Neural cell (in vitro differentiated cells): Measurements from ENCODE around the gene AEBP2. TPM values are rescaled to one million over a fixed set of nuclear protein-coding genes. Genes with fewer than 3 reads are reported as not detected.

Source experiments
- H2AFZ ChIP-seq: fragments of 200-600, 300-800 bp; sonication (generic), shearing (Covaris generic); 2 replicates; pipeline ENCODE4 v1.6.0; 2014; ENCODE audit warnings: low read depth, mild to moderate bottlenecking, antibody characterized with exemption, low read length, moderate library complexity
- H3F3A ChIP-seq: fragments of 200-600 bp; shearing (Covaris generic); 2 replicates; pipeline ENCODE4 v1.6.1; 2016; ENCODE audit warnings: mild to moderate bottlenecking, moderate library complexity, mixed read lengths, antibody characterized with exemption, low read length; ENCODE audit not compliant: insufficient read depth, poor library complexity, severe bottlenecking
- H3K27ac ChIP-seq: fragments of 200-600, 300-800 bp; sonication (generic), shearing (Covaris generic); 2 replicates; pipeline ENCODE4 v1.5.1; 2014; ENCODE audit warnings: mild to moderate bottlenecking, low read length, moderate library complexity
- H3K27me3 ChIP-seq: fragments of 300-800, 200-600 bp; sonication (generic), shearing (Covaris generic); 2 replicates; pipeline ENCODE4 v1.6.0; 2014; ENCODE audit warnings: mild to moderate bottlenecking, low read depth, low read length, moderate library complexity; ENCODE audit not compliant: insufficient read depth
- H3K36me3 ChIP-seq: fragments of 300-800, 200-600 bp; sonication (generic), shearing (Covaris generic); 2 replicates; pipeline ENCODE4 v1.5.1; 2014; ENCODE audit warnings: mild to moderate bottlenecking, antibody characterized with exemption, low read length, moderate library complexity; ENCODE audit not compliant: insufficient read depth
- H3K4me2 ChIP-seq: fragments of 300-800, 200-600 bp; sonication (generic), shearing (Covaris generic); 2 replicates; pipeline ENCODE4 v1.6.0; 2014; ENCODE audit warnings: mild to moderate bottlenecking, low read length
- H3K4me3 ChIP-seq: fragments of 300-800, 200-600 bp; sonication (generic), shearing (Covaris generic); 2 replicates; pipeline ENCODE4 v1.5.1; 2014; ENCODE audit warnings: mild to moderate bottlenecking, low read length, moderate library complexity
- H3K79me2 ChIP-seq: fragments of 200-600 bp; shearing (Covaris generic); replicated peaks from 2 replicates; pipeline ENCODE4 v1.6.0; 2014; ENCODE audit warnings: mild to moderate bottlenecking, low read length, moderate library complexity; ENCODE audit not compliant: insufficient read depth
- H3K9ac ChIP-seq: fragments of 300-800, 200-600 bp; sonication (generic), shearing (Covaris generic); 2 replicates; pipeline ENCODE4 v1.6.1; 2016; ENCODE audit warnings: mild to moderate bottlenecking, low read length, mixed read lengths
- H3K9me2 ChIP-seq: fragments of 200-600 bp; shearing (Covaris generic); 2 replicates; pipeline ENCODE4 v1.6.1; 2016; ENCODE audit warnings: mild to moderate bottlenecking, low read length, mixed read lengths; ENCODE audit not compliant: insufficient read depth
- H3K9me3 ChIP-seq: fragments of 200-600, 300-800 bp; sonication (generic), shearing (Covaris generic); 2 replicates; pipeline ENCODE4 v1.6.1; 2016; ENCODE audit warnings: mild to moderate bottlenecking, mixed run types, low read length, moderate library complexity, mixed read lengths
- H4K20me1 ChIP-seq: fragments of 200-600 bp; shearing (Covaris generic); 2 replicates; pipeline ENCODE4 v1.6.1; 2016; ENCODE audit warnings: mild to moderate bottlenecking, mixed run types; ENCODE audit not compliant: insufficient read depth
- EP300 ChIP-seq: fragments of 450-650 bp; conservative IDR thresholded peaks from 2 replicates; pipeline ENCODE4 v1.6.1; 2014; ENCODE audit warnings: antibody characterized with exemption, mild to moderate bottlenecking, moderate library complexity; ENCODE audit not compliant: poor library complexity, severe bottlenecking
- EZH2 ChIP-seq: fragments of 200-600, 300-800 bp; shearing (Covaris generic), sonication (generic); IDR thresholded peaks from 2 replicates; pipeline ENCODE4 v1.6.1; 2014; ENCODE audit warnings: antibody characterized with exemption, low read length, borderline replicate concordance, mild to moderate bottlenecking; ENCODE audit not compliant: insufficient read depth, poor library complexity, severe bottlenecking
- MXI1 ChIP-seq: fragments of 450-650 bp; conservative IDR thresholded peaks from 2 replicates; pipeline ENCODE4 v1.6.1; 2014; ENCODE audit warnings: antibody characterized with exemption, mild to moderate bottlenecking; ENCODE audit not compliant: poor library complexity, severe bottlenecking
- POLR2AphosphoS5 ChIP-seq: IDR thresholded peaks from 2 replicates; pipeline ENCODE4 v1.6.1; 2012
- RAD21 ChIP-seq: fragments of 450-650 bp; conservative IDR thresholded peaks from 2 replicates; pipeline ENCODE4 v1.6.1; 2014; ENCODE audit warnings: antibody characterized with exemption, mild to moderate bottlenecking, moderate library complexity
- SMC3 ChIP-seq: fragments of 450-650 bp; conservative IDR thresholded peaks from 2 replicates; pipeline ENCODE4 v1.6.1; 2014; ENCODE audit warnings: antibody characterized with exemption, mild to moderate bottlenecking, moderate library complexity; ENCODE audit not compliant: poor library complexity
- TAF1 ChIP-seq: IDR thresholded peaks from 2 replicates; pipeline ENCODE4 v1.6.1; 2012; ENCODE audit warnings: low read depth
- polyA plus RNA-seq: library from polyadenylated mRNA; depleted of rRNA; stranded (reverse); fragments of >200 nt; gene quantifications from 2 replicates; pipeline ENCODE4 v1.2.3, GENCODE V29; 2014
- TF ChIP-seq, protein P1 (sequence below): fragments of 450-650 bp; IDR thresholded peaks from 2 replicates; pipeline ENCODE4 v1.5.1; 2014; ENCODE audit warnings: antibody characterized with exemption, mild to moderate bottlenecking, moderate library complexity; ENCODE audit not compliant: poor library complexity, severe bottlenecking
- TF ChIP-seq, protein P2 (sequence below): IDR thresholded peaks from 2 replicates; pipeline ENCODE4 v1.6.1; 2012; ENCODE audit warnings: borderline replicate concordance

The AEBP2 gene
- polyA plus RNA-seq, 1 donor from 2014 or later = 20.5 TPM

DNA sequence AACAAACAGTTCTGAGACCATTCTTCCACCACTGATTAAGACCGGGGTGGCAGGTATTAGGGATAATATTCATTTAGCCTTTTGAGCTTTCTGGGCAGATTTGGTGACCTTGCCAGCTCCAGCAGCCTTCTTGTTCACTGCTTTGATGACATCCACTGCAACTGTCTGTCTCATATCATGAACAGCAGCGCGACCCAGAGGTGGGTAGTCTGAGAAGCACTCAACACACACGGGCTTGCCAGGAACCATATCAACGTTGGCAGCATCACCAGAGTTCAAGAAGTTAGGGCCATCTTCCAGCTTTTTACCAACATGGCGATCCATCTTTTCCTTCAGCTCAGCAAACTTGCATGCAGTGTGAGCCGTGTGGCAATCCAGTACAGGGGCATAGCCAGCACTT is 16.9 kb downstream of the AEBP2 start:
- no peak overlapping the region for H3K9ac ChIP-seq
- H2AFZ ChIP-seq = no peak overlapping the region
- no peak for TF ChIP-seq EZH2
- no peak for TF ChIP-seq EP300
- no peaks in the 10 kb centered on the region for H3K9me3 ChIP-seq
- no peak overlapping the region for H3K4me3 ChIP-seq
- peaks cover 68% of the 10 kb centered on the region for H3K79me2 ChIP-seq
- H3K4me2 ChIP-seq = no peak overlapping the region
- H3K9me2 ChIP-seq = no peaks in the 10 kb centered on the region
- no peaks in the 10 kb centered on the region for H3F3A ChIP-seq
- H4K20me1 ChIP-seq = no peaks in the 10 kb centered on the region
- no peaks in the 10 kb centered on the region for H3K36me3 ChIP-seq
- H3K27ac ChIP-seq = no peak overlapping the region
- H3K27me3 ChIP-seq = no peaks in the 10 kb centered on the region

DNA sequence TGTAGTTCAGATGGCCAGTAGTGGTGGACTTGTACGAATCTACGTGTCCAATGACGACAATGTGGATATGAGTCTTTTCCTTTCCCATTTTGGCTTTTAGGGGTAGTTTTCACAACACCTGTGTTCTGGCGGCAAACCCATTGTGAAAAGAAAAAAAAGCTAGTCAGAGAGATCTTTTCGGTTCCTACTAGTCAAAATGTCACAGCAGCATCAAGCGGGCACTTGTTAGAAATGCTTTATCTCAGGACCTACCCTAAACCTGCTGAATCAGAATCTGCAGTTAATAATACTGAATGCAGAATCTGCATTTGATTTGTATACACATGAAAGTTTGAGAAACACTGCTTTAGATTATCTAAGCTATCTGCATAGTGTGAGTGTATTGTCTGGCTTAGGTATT is 18.3 kb downstream of the AEBP2 start:
- no peaks in the 10 kb centered on the region for H3K9me2 ChIP-seq
- H4K20me1 ChIP-seq = no peaks in the 10 kb centered on the region
- H3K9ac ChIP-seq = no peak overlapping the region
- H3K36me3 ChIP-seq = no peaks in the 10 kb centered on the region
- H3K79me2 ChIP-seq = peaks cover 54% of the 10 kb centered on the region
- H3K27ac ChIP-seq = no peak overlapping the region
- no peaks in the 10 kb centered on the region for H3K9me3 ChIP-seq
- no peak overlapping the region for H2AFZ ChIP-seq
- H3K27me3 ChIP-seq = no peaks in the 10 kb centered on the region
- no peak for TF ChIP-seq POLR2AphosphoS5
- TF ChIP-seq, protein P1, sequence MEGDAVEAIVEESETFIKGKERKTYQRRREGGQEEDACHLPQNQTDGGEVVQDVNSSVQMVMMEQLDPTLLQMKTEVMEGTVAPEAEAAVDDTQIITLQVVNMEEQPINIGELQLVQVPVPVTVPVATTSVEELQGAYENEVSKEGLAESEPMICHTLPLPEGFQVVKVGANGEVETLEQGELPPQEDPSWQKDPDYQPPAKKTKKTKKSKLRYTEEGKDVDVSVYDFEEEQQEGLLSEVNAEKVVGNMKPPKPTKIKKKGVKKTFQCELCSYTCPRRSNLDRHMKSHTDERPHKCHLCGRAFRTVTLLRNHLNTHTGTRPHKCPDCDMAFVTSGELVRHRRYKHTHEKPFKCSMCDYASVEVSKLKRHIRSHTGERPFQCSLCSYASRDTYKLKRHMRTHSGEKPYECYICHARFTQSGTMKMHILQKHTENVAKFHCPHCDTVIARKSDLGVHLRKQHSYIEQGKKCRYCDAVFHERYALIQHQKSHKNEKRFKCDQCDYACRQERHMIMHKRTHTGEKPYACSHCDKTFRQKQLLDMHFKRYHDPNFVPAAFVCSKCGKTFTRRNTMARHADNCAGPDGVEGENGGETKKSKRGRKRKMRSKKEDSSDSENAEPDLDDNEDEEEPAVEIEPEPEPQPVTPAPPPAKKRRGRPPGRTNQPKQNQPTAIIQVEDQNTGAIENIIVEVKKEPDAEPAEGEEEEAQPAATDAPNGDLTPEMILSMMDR = no peak
- no peak for TF ChIP-seq TAF1
- no peak for TF ChIP-seq EP300
- TF ChIP-seq MXI1 = no peak
- TF ChIP-seq RAD21 = no peak
- TF ChIP-seq, protein P2, sequence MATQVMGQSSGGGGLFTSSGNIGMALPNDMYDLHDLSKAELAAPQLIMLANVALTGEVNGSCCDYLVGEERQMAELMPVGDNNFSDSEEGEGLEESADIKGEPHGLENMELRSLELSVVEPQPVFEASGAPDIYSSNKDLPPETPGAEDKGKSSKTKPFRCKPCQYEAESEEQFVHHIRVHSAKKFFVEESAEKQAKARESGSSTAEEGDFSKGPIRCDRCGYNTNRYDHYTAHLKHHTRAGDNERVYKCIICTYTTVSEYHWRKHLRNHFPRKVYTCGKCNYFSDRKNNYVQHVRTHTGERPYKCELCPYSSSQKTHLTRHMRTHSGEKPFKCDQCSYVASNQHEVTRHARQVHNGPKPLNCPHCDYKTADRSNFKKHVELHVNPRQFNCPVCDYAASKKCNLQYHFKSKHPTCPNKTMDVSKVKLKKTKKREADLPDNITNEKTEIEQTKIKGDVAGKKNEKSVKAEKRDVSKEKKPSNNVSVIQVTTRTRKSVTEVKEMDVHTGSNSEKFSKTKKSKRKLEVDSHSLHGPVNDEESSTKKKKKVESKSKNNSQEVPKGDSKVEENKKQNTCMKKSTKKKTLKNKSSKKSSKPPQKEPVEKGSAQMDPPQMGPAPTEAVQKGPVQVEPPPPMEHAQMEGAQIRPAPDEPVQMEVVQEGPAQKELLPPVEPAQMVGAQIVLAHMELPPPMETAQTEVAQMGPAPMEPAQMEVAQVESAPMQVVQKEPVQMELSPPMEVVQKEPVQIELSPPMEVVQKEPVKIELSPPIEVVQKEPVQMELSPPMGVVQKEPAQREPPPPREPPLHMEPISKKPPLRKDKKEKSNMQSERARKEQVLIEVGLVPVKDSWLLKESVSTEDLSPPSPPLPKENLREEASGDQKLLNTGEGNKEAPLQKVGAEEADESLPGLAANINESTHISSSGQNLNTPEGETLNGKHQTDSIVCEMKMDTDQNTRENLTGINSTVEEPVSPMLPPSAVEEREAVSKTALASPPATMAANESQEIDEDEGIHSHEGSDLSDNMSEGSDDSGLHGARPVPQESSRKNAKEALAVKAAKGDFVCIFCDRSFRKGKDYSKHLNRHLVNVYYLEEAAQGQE = no peak
- TF ChIP-seq EZH2 = no peak
- TF ChIP-seq SMC3 = no peak
- no peak overlapping the region for H3K4me2 ChIP-seq
- H3K4me3 ChIP-seq = no peak overlapping the region
- no peaks in the 10 kb centered on the region for H3F3A ChIP-seq

DNA sequence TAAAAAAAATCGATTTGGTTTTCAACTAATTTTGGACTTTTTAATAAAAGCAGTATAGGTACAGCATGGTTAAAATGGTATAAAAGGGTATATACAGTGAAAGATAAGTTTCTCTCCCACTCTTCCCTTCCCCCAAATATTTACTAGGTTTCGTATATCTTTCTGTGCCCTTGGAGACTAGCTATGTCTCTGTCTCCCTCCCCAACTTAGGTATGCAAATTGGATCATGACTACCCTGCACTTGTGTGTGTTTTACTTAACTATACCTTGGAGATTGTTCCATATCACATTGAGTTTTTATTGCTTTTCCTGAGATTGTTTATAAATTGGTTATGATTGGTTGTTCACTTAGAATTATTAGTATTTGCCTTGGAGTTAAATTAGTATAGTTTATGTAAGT is 19.4 kb downstream of the AEBP2 start:
- TF ChIP-seq, protein P2 = no peak
- TF ChIP-seq TAF1 (no peak), EZH2 (no peak), POLR2AphosphoS5 (no peak), RAD21 (no peak), MXI1 (no peak), SMC3 (no peak), EP300 (no peak)
- TF ChIP-seq, protein P1 = no peak
- Histone ChIP-seq H3K79me2 (peaks cover 45% of the 10 kb centered on the region), H2AFZ (no peak overlapping the region), H3K9ac (no peak overlapping the region), H3K9me2 (no peaks in the 10 kb centered on the region), H3K4me3 (no peak overlapping the region), H3K36me3 (no peaks in the 10 kb centered on the region), H3F3A (no peaks in the 10 kb centered on the region), H3K27ac (no peak overlapping the region), H3K4me2 (no peak overlapping the region), H4K20me1 (no peaks in the 10 kb centered on the region), H3K9me3 (no peaks in the 10 kb centered on the region), H3K27me3 (no peaks in the 10 kb centered on the region)
